Nephron (organoid): ENCODE results near the gene OGFOD3.
"Not testable (repeated sequence)": the region's sequence is repeated elsewhere in the genome, so short reads cannot be mapped to it uniquely, and the experiment has no call there.

Experiments used
- H3K27ac Mint-ChIP-seq, 3 experiments: 2 replicates each; pipeline ENCODE4 v1.8.0; 2020; ENCODE audit warnings: mixed read lengths in 3 of 3, mild to moderate bottlenecking in 2 of 3, moderate library complexity in 1 of 3
- H3K27me3 Mint-ChIP-seq: 2 replicates; pipeline ENCODE4 v1.8.0; 2021; ENCODE audit warnings: low read depth, mild to moderate bottlenecking, moderate library complexity, mixed read lengths
- H3K36me3 Mint-ChIP-seq: 2 replicates; pipeline ENCODE4 v1.8.0; 2020; ENCODE audit warnings: low read depth, mixed read lengths
- H3K4me1 Mint-ChIP-seq: 2 replicates; pipeline ENCODE4 v1.8.0; 2020; ENCODE audit warnings: mixed read lengths
- H3K4me3 Mint-ChIP-seq, 3 experiments: 2 replicates each; pipeline ENCODE4 v1.8.0; 2020; ENCODE audit warnings: mild to moderate bottlenecking in 3 of 3, mixed read lengths in 3 of 3, moderate library complexity in 2 of 3
- H3K9me3 Mint-ChIP-seq: 2 replicates; pipeline ENCODE4 v1.8.0; 2020; ENCODE audit warnings: mixed read lengths
- CTCF ChIP-seq, 3 experiments: fragments of 200-600 bp; sonication (generic); IDR thresholded peaks; one replicate each; pipeline ENCODE4 v1.5.0; 2021; ENCODE audit warnings: antibody characterized with exemption in 3 of 3; ENCODE audit not compliant: unreplicated experiment in 3 of 3

OGFOD3 gene

DNA sequence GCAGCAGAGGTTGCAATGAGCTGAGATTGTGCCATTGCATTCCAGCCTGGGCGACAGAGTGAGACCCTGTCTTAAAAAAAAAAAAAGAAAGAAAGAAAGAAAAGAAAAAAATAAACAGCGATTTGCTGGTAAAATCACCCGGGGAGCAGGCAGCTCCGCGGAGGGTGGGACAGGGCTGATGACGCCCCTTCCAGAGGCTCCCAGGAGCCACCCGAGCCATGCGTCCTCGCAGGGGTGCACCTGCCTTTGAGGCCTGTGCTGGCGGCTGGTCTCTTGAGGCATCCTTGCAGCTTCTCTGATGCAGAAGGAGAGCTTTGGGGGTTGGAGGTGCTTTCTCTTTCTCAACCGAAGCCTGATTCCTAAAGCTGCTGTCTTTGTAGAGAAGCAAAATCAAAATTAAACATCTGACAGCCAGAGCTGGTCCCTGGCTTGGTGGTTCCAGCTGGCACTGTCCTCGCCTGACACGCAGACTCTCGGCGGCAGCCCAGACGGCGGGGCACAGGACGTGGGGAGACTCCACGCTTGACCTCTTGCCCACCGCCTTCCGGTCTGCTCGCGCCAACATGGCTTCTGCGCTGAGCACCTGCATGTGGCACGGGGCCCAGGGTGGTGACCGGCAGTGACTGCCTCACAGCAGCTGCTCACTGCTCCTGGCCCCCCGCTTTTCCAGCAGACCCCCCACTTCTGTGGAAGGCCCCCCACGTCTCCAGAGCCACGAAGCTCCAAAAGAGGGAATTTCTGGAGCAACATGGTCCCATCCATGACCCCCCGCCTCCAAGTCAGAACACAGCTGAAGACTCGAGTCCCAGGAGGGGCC lies 40.3 kb downstream of the OGFOD3 start:
- peaks cover 24% of the 10 kb centered on the region for H3K4me1 Mint-ChIP-seq
- no peaks in the 10 kb centered on the region for H3K36me3 Mint-ChIP-seq
- no peak overlapping the region for H3K4me3 Mint-ChIP-seq
- TF ChIP-seq CTCF (IDR thresholded peaks at IDR 0.05; ENCODE audit: unreplicated experiment in 3 of 3), result no peak
- H3K27me3 Mint-ChIP-seq, result peaks cover 20% of the 10 kb centered on the region
- no peaks in the 10 kb centered on the region for H3K9me3 Mint-ChIP-seq
- no peak overlapping the region for H3K27ac Mint-ChIP-seq

DNA sequence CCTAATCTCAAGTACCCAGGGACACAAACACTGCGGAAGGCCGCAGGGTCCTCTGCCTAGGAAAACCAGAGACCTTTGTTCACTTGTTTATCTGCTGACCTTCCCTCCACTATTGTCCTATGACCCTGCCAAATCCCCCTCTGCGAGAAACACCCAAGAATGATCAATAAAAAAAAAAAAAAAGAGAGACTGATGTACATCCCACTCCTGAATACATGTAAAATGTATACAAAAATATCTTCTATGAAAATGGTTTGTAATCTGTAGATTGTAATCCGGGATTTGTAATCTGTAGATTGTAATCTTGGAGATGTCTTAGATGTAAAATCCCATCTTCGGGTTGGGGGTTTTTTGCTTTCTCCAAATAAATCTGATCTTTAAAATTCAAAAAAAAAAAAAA lies 41.1 kb downstream of the OGFOD3 start:
- not testable (repeated sequence) for H3K27ac Mint-ChIP-seq, H3K9me3 Mint-ChIP-seq, H3K4me3 Mint-ChIP-seq, H3K36me3 Mint-ChIP-seq
- Mint-ChIP-seq H3K4me1 (peaks cover 31% of the 10 kb centered on the region), H3K27me3 (peaks cover 28% of the 10 kb centered on the region)

- H3K4me3 Mint-ChIP-seq, result no peak overlapping the region
- peaks cover 30% of the 10 kb centered on the region for H3K27me3 Mint-ChIP-seq
- peaks cover 28% of the 10 kb centered on the region for H3K4me1 Mint-ChIP-seq
- TF ChIP-seq CTCF (IDR thresholded peaks at IDR 0.05; ENCODE audit: unreplicated experiment in 3 of 3), result no peak
- no peaks in the 10 kb centered on the region for H3K9me3 Mint-ChIP-seq
- no peak overlapping the region for H3K27ac Mint-ChIP-seq
- H3K36me3 Mint-ChIP-seq, result no peaks in the 10 kb centered on the region
These were observed 42.2 kb downstream of the OGFOD3 start for GRCh38 chr17:82376042-82376730.

DNA sequence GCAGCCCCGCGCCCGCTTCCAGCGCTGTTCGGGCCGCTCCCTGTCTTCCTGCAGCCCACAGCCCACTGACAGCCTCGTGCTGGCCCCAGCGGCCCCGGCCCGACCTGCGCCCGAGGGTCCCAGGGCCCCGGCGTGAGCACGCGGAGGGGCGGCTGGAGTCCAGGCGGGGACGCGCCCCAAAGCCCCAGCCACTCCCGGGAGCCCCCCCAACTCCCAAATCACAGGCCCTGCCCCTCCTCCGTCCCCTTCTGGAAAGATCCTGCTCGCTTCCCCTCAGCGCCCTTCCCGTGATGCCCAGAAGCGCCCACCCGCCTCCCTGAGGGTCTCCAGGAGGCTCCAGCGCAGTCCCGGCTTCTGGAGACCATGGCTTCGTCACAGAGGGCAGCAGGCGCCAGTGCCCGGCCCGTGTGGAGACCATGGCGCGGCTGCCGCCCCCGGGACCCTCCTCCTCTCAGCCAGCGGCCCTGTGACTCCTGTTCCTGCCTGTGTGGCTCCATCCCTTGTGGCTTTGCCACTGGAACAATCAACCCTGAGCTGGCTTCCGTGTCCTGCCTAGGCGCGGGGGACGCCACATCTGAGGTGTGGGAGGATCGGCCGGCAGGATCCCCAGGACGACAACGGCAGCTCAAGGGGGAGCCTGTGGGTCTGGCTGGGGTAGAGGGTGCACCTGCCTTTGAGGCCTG lies 42.9 kb downstream of the OGFOD3 start:
- Mint-ChIP-seq H3K27me3 (peaks cover 36% of the 10 kb centered on the region), H3K4me1 (peaks cover 30% of the 10 kb centered on the region), H3K9me3 (no peaks in the 10 kb centered on the region), H3K27ac (no peak overlapping the region), H3K36me3 (no peaks in the 10 kb centered on the region), H3K4me3 (no peak overlapping the region)
- TF ChIP-seq CTCF (IDR thresholded peaks at IDR 0.05; ENCODE audit: unreplicated experiment in 3 of 3), result no peak

DNA sequence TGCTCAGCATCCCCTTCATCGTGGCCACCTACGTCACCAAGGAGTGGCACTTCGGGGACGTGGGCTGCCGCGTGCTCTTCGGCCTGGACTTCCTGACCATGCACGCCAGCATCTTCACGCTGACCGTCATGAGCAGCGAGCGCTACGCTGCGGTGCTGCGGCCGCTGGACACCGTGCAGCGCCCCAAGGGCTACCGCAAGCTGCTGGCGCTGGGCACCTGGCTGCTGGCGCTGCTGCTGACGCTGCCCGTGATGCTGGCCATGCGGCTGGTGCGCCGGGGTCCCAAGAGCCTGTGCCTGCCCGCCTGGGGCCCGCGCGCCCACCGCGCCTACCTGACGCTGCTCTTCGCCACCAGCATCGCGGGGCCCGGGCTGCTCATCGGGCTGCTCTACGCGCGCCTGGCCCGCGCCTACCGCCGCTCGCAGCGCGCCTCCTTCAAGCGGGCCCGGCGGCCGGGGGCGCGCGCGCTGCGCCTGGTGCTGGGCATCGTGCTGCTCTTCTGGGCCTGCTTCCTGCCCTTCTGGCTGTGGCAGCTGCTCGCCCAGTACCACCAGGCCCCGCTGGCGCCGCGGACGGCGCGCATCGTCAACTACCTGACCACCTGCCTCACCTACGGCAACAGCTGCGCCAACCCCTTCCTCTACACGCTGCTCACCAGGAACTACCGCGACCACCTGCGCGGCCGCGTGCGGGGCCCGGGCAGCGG lies 43.6 kb downstream of the OGFOD3 start:
- TF ChIP-seq CTCF (IDR thresholded peaks at IDR 0.05; ENCODE audit: unreplicated experiment in 3 of 3), result no peak
- Mint-ChIP-seq H3K36me3 (no peaks in the 10 kb centered on the region), H3K4me3 (peak overlapping the region in 1 of 3 experiments; percentile 25), H3K9me3 (no peaks in the 10 kb centered on the region), H3K27me3 (peaks cover 37% of the 10 kb centered on the region), H3K27ac (no peak overlapping the region), H3K4me1 (peaks cover 29% of the 10 kb centered on the region)
